ENCODE data around the gene UBAC1.
"Not testable (repeated sequence)": the region's sequence is repeated elsewhere in the genome, so short reads cannot be mapped to it uniquely, and the experiment has no call there.

Gene UBAC1

GRCh38 chr9:135933114-135933513 lies 28.1 kb downstream of the UBAC1 start:
- no peak for DNase-seq

- no peak for DNase-seq
These were observed 28.5 kb downstream of the UBAC1 start for GRCh38 chr9:135932656-135933055.

GRCh38 chr9:135931349-135931820 lies 29.8 kb downstream of the UBAC1 start:
- no peak for DNase-seq

GRCh38 chr9:135930446-135931345 lies 30.5 kb downstream of the UBAC1 start:
- no peak for DNase-seq

GRCh38 chr9:135929656-135930445 lies 31.3 kb downstream of the UBAC1 start:
- DNase-seq = no peak

- DNase-seq = no peak
These were observed 32.2 kb downstream of the UBAC1 start for GRCh38 chr9:135928731-135929655.

- DNase-seq = no peak
These were observed 33.0 kb downstream of the UBAC1 start for GRCh38 chr9:135928074-135928730.

GRCh38 chr9:135927195-135928013 lies 33.8 kb downstream of the UBAC1 start:
- no peak for DNase-seq

- DNase-seq = peak; percentile 91
These were observed 34.6 kb downstream of the UBAC1 start for GRCh38 chr9:135926402-135927194.

- no peak for DNase-seq
These were observed 35.6 kb downstream of the UBAC1 start for GRCh38 chr9:135925496-135926133.

GRCh38 chr9:135924628-135925338 lies 36.4 kb downstream of the UBAC1 start:
- no peak for DNase-seq

GRCh38 chr9:135923508-135923907 lies 37.7 kb downstream of the UBAC1 start:
- DNase-seq = no peak

GRCh38 chr9:135921749-135922310 lies 39.3 kb downstream of the UBAC1 start:
- no peak for DNase-seq

- DNase-seq = no peak
These were observed 40.1 kb downstream of the UBAC1 start for GRCh38 chr9:135920973-135921585.

- no peak for DNase-seq
These were observed 40.8 kb downstream of the UBAC1 start for GRCh38 chr9:135920256-135920930.

GRCh38 chr9:135919318-135919890 lies 41.8 kb downstream of the UBAC1 start:
- DNase-seq = no peak

- DNase-seq = not testable (repeated sequence)
These were observed 44.9 kb downstream of the UBAC1 start for GRCh38 chr9:135916227-135916626.

Data from MV-4-11 (cell line).